Measurements from ENCODE around the gene LITAF. TPM values are rescaled to one million over a fixed set of nuclear protein-coding genes. Genes with fewer than 3 reads are reported as not detected.
A peak's percentile ranks its signal among the peaks of the same experiment; 100 is the strongest.

Gene LITAF
- total RNA-seq, 1 donor from 2014 or later, result 42.5 TPM

GRCh38 chr16:11630046-11630767 lies 43.5 kb upstream of the LITAF start:
- H2AFZ ChIP-seq (replicated peaks), result no peak overlapping the region
- Mint-ChIP-seq H3K4me1 (peaks cover 13% of the 10 kb centered on the region), H3K9me3 (no peaks in the 10 kb centered on the region), H3K4me3 (no peak overlapping the region), H3K27me3 (ENCODE audit: insufficient read depth, low read depth) (peaks cover 2% of the 10 kb centered on the region), H3K27ac (no peak overlapping the region), H3K36me3 (no peaks in the 10 kb centered on the region)
- no peaks in the 10 kb centered on the region for H3K79me2 ChIP-seq (ENCODE audit: low read depth)
- H3K36me3 ChIP-seq, result no peaks in the 10 kb centered on the region
- H3F3A ChIP-seq (ENCODE audit: low read depth), result no peaks in the 10 kb centered on the region
- H3K4me3 ChIP-seq, result no peak overlapping the region
- peaks cover under 1% of the 10 kb centered on the region for H3K27me3 ChIP-seq
- H3K27ac ChIP-seq, result no peak overlapping the region
- H3K9me3 ChIP-seq (ENCODE audit: low read depth), result no peaks in the 10 kb centered on the region
- DNase-seq (ENCODE audit: low spot score), result no peak
- TF ChIP-seq CTCF (IDR thresholded peaks at IDR 0.05) (no peak), EZH2phosphoT487 (IDR thresholded peaks at IDR 0.05) (no peak)
- no peak overlapping the region for H3K9ac ChIP-seq
- no peak overlapping the region for H3K4me2 ChIP-seq
- no peaks in the 10 kb centered on the region for H4K20me1 ChIP-seq (ENCODE audit: low read depth)
- peaks cover 12% of the 10 kb centered on the region for H3K4me1 ChIP-seq

GRCh38 chr16:11629071-11630030 lies 42.6 kb upstream of the LITAF start:
- H4K20me1 ChIP-seq (ENCODE audit: low read depth), result no peaks in the 10 kb centered on the region
- H3K4me2 ChIP-seq, result no peak overlapping the region
- H3K27ac ChIP-seq, result no peak overlapping the region
- Mint-ChIP-seq H3K4me1 (peaks cover 14% of the 10 kb centered on the region), H3K36me3 (no peaks in the 10 kb centered on the region), H3K27ac (peak overlapping the region; percentile 70), H3K27me3 (ENCODE audit: insufficient read depth, low read depth) (peaks cover 2% of the 10 kb centered on the region), H3K9me3 (no peaks in the 10 kb centered on the region), H3K4me3 (no peak overlapping the region)
- no peak overlapping the region for H2AFZ ChIP-seq (replicated peaks)
- H3K9ac ChIP-seq, result no peak overlapping the region
- H3K9me3 ChIP-seq (ENCODE audit: low read depth), result no peaks in the 10 kb centered on the region
- no peak for TF ChIP-seq EZH2phosphoT487 (IDR thresholded peaks at IDR 0.05)
- no peak for TF ChIP-seq EZH2 (IDR thresholded peaks at IDR 0.05)
- no peak for TF ChIP-seq CTCF (IDR thresholded peaks at IDR 0.05)
- no peaks in the 10 kb centered on the region for H3K79me2 ChIP-seq (ENCODE audit: low read depth)
- no peak overlapping the region for H3K4me3 ChIP-seq
- DNase-seq (ENCODE audit: low spot score), result no peak
- no peaks in the 10 kb centered on the region for H3K27me3 ChIP-seq
- no peaks in the 10 kb centered on the region for H3F3A ChIP-seq (ENCODE audit: low read depth)
- H3K4me1 ChIP-seq, result peaks cover 12% of the 10 kb centered on the region
- no peaks in the 10 kb centered on the region for H3K36me3 ChIP-seq

GRCh38 chr16:11627822-11628457 lies 41.2 kb upstream of the LITAF start:
- Mint-ChIP-seq H3K9me3 (no peaks in the 10 kb centered on the region), H3K27me3 (ENCODE audit: insufficient read depth, low read depth) (peaks cover 2% of the 10 kb centered on the region), H3K27ac (no peak overlapping the region), H3K4me1 (peaks cover 15% of the 10 kb centered on the region), H3K36me3 (no peaks in the 10 kb centered on the region), H3K4me3 (no peak overlapping the region)
- Histone ChIP-seq H3K9ac (no peak overlapping the region), H3F3A (ENCODE audit: low read depth) (no peaks in the 10 kb centered on the region), H3K27ac (no peak overlapping the region), H3K9me3 (ENCODE audit: low read depth) (no peaks in the 10 kb centered on the region), H4K20me1 (ENCODE audit: low read depth) (no peaks in the 10 kb centered on the region), H3K4me1 (peaks cover 10% of the 10 kb centered on the region), H2AFZ (replicated peaks) (no peak overlapping the region), H3K79me2 (ENCODE audit: low read depth) (no peaks in the 10 kb centered on the region), H3K27me3 (no peaks in the 10 kb centered on the region), H3K4me3 (no peak overlapping the region), H3K4me2 (no peak overlapping the region), H3K36me3 (no peaks in the 10 kb centered on the region)
- TF ChIP-seq EZH2 (IDR thresholded peaks at IDR 0.05) (no peak), CTCF (IDR thresholded peaks at IDR 0.05) (no peak), EZH2phosphoT487 (IDR thresholded peaks at IDR 0.05) (no peak)
- no peak for DNase-seq (ENCODE audit: low spot score)

Measured in neural progenitor cell (in vitro differentiated cells).